H1 (cell line): ENCODE results near the gene GLYATL3. TPM values are rescaled to one million over a fixed set of nuclear protein-coding genes. Genes with fewer than 3 reads are reported as not detected.

ENCODE experiments used
- CTCF ChIA-PET: fragments of 300-600 bp; sonication (Branson Sonifier 250); formaldehyde crosslinking; loops from one replicate; lab custom pipeline; 2021; ENCODE audit not compliant: partially characterized antibody; lab: Charles Lee
- POLR2A ChIA-PET: fragments of 300-600 bp; sonication (Branson Sonifier 250); formaldehyde crosslinking; loops from one replicate; lab custom pipeline; 2021; ENCODE audit warnings: inconsistent platforms; ENCODE audit not compliant: partially characterized antibody; lab: Charles Lee
- DNase-seq, 2 experiments: peaks; one replicate each; pipeline versions ENCODE4 v3.0.0 to v3.0.0-alpha.2; 2010 to 2022; ENCODE audit warnings: low spot score in 2 of 2, low read depth in 1 of 2, mixed read lengths in 1 of 2
- FAIRE-seq: peaks from 2 replicates; lab custom pipeline; 2011; peaks lifted over from hg19 to GRCh38; lab: Jason Lieb, UNC
- H2AFZ ChIP-seq: 2 replicates; pipeline ENCODE4 v1.8.1; 2012; ENCODE audit warnings: low read length, inconsistent platforms
- H2AK5ac ChIP-seq: 2 replicates; pipeline ENCODE4 v1.6.1; 2013; ENCODE audit warnings: low read depth, low read length
- H2BK120ac ChIP-seq: replicated peaks from 2 replicates; pipeline ENCODE3; 2013; ENCODE audit warnings: low read depth, low read length, inconsistent platforms
- H2BK12ac ChIP-seq: 2 replicates; pipeline ENCODE4 v1.6.1; 2013; ENCODE audit warnings: low read depth, low read length
- H2BK15ac ChIP-seq: 2 replicates; pipeline ENCODE4 v1.6.1; 2013; ENCODE audit warnings: low read length
- H2BK20ac ChIP-seq: 2 replicates; pipeline ENCODE4 v1.6.1; 2013; ENCODE audit warnings: low read length
- H2BK5ac ChIP-seq: 2 replicates; pipeline ENCODE4 v1.6.1; 2013; ENCODE audit warnings: low read depth, low read length
- H3K14ac ChIP-seq: 2 replicates; pipeline ENCODE4 v1.6.1; 2013; ENCODE audit warnings: inconsistent platforms; ENCODE audit not compliant: insufficient read length
- H3K18ac ChIP-seq: 2 replicates; pipeline ENCODE4 v1.6.1; 2013; ENCODE audit warnings: low read length; ENCODE audit errors: extremely low read depth
- H3K23ac ChIP-seq: 2 replicates; pipeline ENCODE4 v1.6.1; 2013; ENCODE audit warnings: inconsistent platforms; ENCODE audit not compliant: insufficient read length
- H3K23me2 ChIP-seq: 2 replicates; pipeline ENCODE4 v1.6.1; 2013; ENCODE audit warnings: low read depth, low read length
- H3K27ac ChIP-seq: 2 replicates; pipeline ENCODE4 v1.6.1; 2011; ENCODE audit warnings: low read depth, low read length, inconsistent platforms
- H3K27me3 ChIP-seq, 4 experiments: replicated peaks in 1 of 4; 1 replicate in 1 of 4; 2 replicates in 3 of 4; pipeline versions ENCODE4 v1.6.1 to v1.8.1; 2011 to 2013; ENCODE audit warnings: low read length in 3 of 4, mild to moderate bottlenecking in 3 of 4, inconsistent platforms in 2 of 4, mixed read lengths in 2 of 4, moderate library complexity in 1 of 4; ENCODE audit not compliant: control insufficient read depth in 3 of 4, insufficient read depth in 3 of 4; ENCODE audit errors: extremely low read depth in 1 of 4
- H3K36me3 ChIP-seq, 4 experiments: 2 replicates each; pipeline versions ENCODE4 v1.6.1 to v1.8.1; 2011 to 2013; ENCODE audit warnings: mild to moderate bottlenecking in 4 of 4, low read length in 3 of 4, moderate library complexity in 2 of 4, control low read depth in 1 of 4, inconsistent platforms in 1 of 4; ENCODE audit not compliant: insufficient read depth in 4 of 4, control insufficient read depth in 2 of 4
- H3K4ac ChIP-seq: replicated peaks from 2 replicates; pipeline ENCODE3; 2013; ENCODE audit warnings: low read length, low read depth, mixed read lengths, inconsistent platforms; ENCODE audit not compliant: insufficient read length
- H3K4me1 ChIP-seq, 4 experiments: replicated peaks in 1 of 4; 1 replicate in 1 of 4; 2 replicates in 3 of 4; pipeline versions ENCODE4 v1.6.1 to v1.8.1; 2011 to 2013; ENCODE audit warnings: low read length in 3 of 4, inconsistent platforms in 2 of 4, mixed read lengths in 1 of 4; ENCODE audit not compliant: insufficient read depth in 4 of 4, control insufficient read depth in 3 of 4
- H3K4me2 ChIP-seq, 2 experiments: 2 replicates each; pipeline versions ENCODE4 v1.6.1 to v1.8.1; 2011 to 2013; ENCODE audit warnings: low read depth in 2 of 2, low read length in 2 of 2, control low read depth in 1 of 2, inconsistent platforms in 1 of 2, mild to moderate bottlenecking in 1 of 2; ENCODE audit not compliant: insufficient read depth in 1 of 2
- H3K4me3 ChIP-seq, 4 experiments: fragments of 200-600, 300-600 bp in 1 of 4; sonication (generic), shearing (Covaris generic), sonication (Bioruptor Twin) in 1 of 4; 2 replicates each; pipeline versions ENCODE4 v1.5.1 to v1.8.1; 2011 to 2016; ENCODE audit warnings: low read length in 4 of 4, low read depth in 3 of 4, control low read depth in 2 of 4, inconsistent platforms in 2 of 4, mild to moderate bottlenecking in 2 of 4, mixed read lengths in 1 of 4, moderate library complexity in 1 of 4; ENCODE audit not compliant: insufficient read depth in 2 of 4; ENCODE audit errors: extremely low read depth in 1 of 4
- H3K56ac ChIP-seq: replicated peaks from 2 replicates; pipeline ENCODE3; 2013; ENCODE audit warnings: low read depth, mild to moderate bottlenecking, mixed read lengths, low read length, inconsistent platforms; ENCODE audit not compliant: insufficient read length
- H3K79me1 ChIP-seq: 2 replicates; pipeline ENCODE4 v1.6.1; 2013; ENCODE audit warnings: low read depth, low read length, control low read depth
- H3K79me2 ChIP-seq, 2 experiments: 2 replicates each; pipeline versions ENCODE4 v1.6.1 to v1.8.1; 2012 to 2013; ENCODE audit warnings: low read length in 2 of 2, mild to moderate bottlenecking in 2 of 2, inconsistent platforms in 1 of 2; ENCODE audit not compliant: insufficient read depth in 2 of 2, control insufficient read depth in 1 of 2
- H3K9ac ChIP-seq, 4 experiments: replicated peaks in 1 of 4; 1 replicate in 1 of 4; 2 replicates in 3 of 4; pipeline versions ENCODE4 v1.6.1 to v1.8.1; 2011 to 2013; ENCODE audit warnings: low read depth in 3 of 4, low read length in 3 of 4, control low read depth in 2 of 4, mild to moderate bottlenecking in 2 of 4, moderate library complexity in 2 of 4, inconsistent platforms in 1 of 4; ENCODE audit errors: extremely low read depth in 1 of 4
- H3K9me3 ChIP-seq, 2 experiments: 2 replicates each; pipeline versions ENCODE4 v1.6.1 to v1.8.1; 2012 to 2013; ENCODE audit warnings: mild to moderate bottlenecking in 2 of 2, moderate library complexity in 2 of 2, control low read depth in 1 of 2, inconsistent platforms in 1 of 2, low read depth in 1 of 2, low read length in 1 of 2, mixed read lengths in 1 of 2; ENCODE audit not compliant: insufficient read depth in 2 of 2
- H4K20me1 ChIP-seq, 2 experiments: replicated peaks in 1 of 2; 2 replicates each; pipeline versions ENCODE3 to v1.8.1; 2011 to 2013; ENCODE audit warnings: inconsistent platforms in 2 of 2, low read length in 2 of 2, mild to moderate bottlenecking in 1 of 2; ENCODE audit not compliant: insufficient read depth in 2 of 2, control insufficient read depth in 1 of 2
- H4K5ac ChIP-seq: 2 replicates; pipeline ENCODE4 v1.6.1; 2013; ENCODE audit warnings: low read length, low read depth, mixed read lengths, inconsistent platforms; ENCODE audit not compliant: insufficient read length
- H4K8ac ChIP-seq: 2 replicates; pipeline ENCODE4 v1.8.0; 2013; ENCODE audit warnings: mild to moderate bottlenecking, moderate library complexity, low read length, inconsistent platforms; ENCODE audit not compliant: insufficient read depth; ENCODE audit errors: extremely low read depth
- H4K91ac ChIP-seq: replicated peaks from 2 replicates; pipeline ENCODE3; 2013; ENCODE audit warnings: low read length, mixed read lengths, inconsistent platforms; ENCODE audit not compliant: insufficient read length
- BACH1 ChIP-seq: IDR thresholded peaks from 2 replicates; pipeline ENCODE4 v1.6.1; 2012; ENCODE audit warnings: low read length, improper control_type of control experiment
- CTCF ChIP-seq, 3 experiments: IDR thresholded peaks; 1 replicate in 2 of 3; 2 replicates in 1 of 3; pipeline versions ENCODE4 v1.5.1 to v1.6.1; 2011; ENCODE audit warnings: low read length in 3 of 3, mild to moderate bottlenecking in 3 of 3, inconsistent platforms in 2 of 3, low read depth in 1 of 3, moderate library complexity in 1 of 3; ENCODE audit not compliant: insufficient read depth in 1 of 3; ENCODE audit errors: control extremely low read depth in 1 of 3
- RAD21 ChIP-seq, 2 experiments: IDR thresholded peaks in 1 of 2; conservative IDR thresholded peaks in 1 of 2; 2 replicates each; pipeline ENCODE4 v1.6.1; 2011; ENCODE audit warnings: low read depth in 2 of 2, low read length in 2 of 2, improper control_type of control experiment in 1 of 2, inconsistent platforms in 1 of 2, mild to moderate bottlenecking in 1 of 2, moderate library complexity in 1 of 2
- SP1 ChIP-seq: IDR thresholded peaks from 2 replicates; pipeline ENCODE4 v1.6.1; 2011; ENCODE audit warnings: low read depth, low read length
- TEAD4 ChIP-seq: IDR thresholded peaks from 2 replicates; pipeline ENCODE4 v1.6.1; 2012; ENCODE audit warnings: low read depth, low read length, inconsistent platforms, mixed read lengths
- WGBS, 2 experiments: shearing (Covaris generic) in 1 of 2; methylation state at CpG; one replicate each; pipeline versions ENCODE4 v1.1.6 to v1.1.7; 2013 to 2015; ENCODE audit warnings: low lambda C conversion rate in 2 of 2, mixed read lengths in 2 of 2, inconsistent platforms in 1 of 2, low coverage in 1 of 2, missing lambda C conversion rate in 1 of 2; ENCODE audit not compliant: insufficient replicate concordance in 2 of 2, insufficient coverage in 1 of 2, insufficient read length in 1 of 2; ENCODE audit errors: extremely low coverage in 1 of 2, missing lambda C conversion rate in 1 of 2; 5-methylcytosine and 5-hydroxymethylcytosine counted together
- polyA plus RNA-seq, 7 experiments: library from polyadenylated mRNA; depleted of rRNA in 3 of 7; stranded (reverse) in 5 of 7; unstranded in 2 of 7; fragments of >200 nt in 5 of 7; fragments of 200-250 nt in 2 of 7; gene quantifications; 1 replicate in 5 of 7; 2 replicates in 1 of 7; 4 replicates in 1 of 7; pipeline versions ENCODE4 v1.2.1 to v1.2.3, GENCODE V29; 2011 to 2013; ENCODE audit warnings: missing spikeins in 2 of 7, mixed read lengths in 2 of 7
- total RNA-seq: library from RNA; stranded (reverse); fragmentation: NEBNext Ultra II Directional; extraction: Animal tissue kit (Norgen Biotek cat#: 25700); gene quantifications from 2 replicates; pipeline ENCODE4 v1.2.1, GENCODE V29; 2021

Gene GLYATL3
- total and polyA plus RNA-seq, 2 of the 8 experiments (the other 6 are each of a cell fraction or from before 2014, with no cell fraction given): not detected

GRCh38 chr6:49531774-49532569 is 32.2 kb downstream of the GLYATL3 start:
- Histone ChIP-seq H3K27ac (no peak overlapping the region), H4K5ac (no peak overlapping the region), H2BK12ac (no peak overlapping the region), H3K4me2 (no peak overlapping the region), H3K9ac (no peak overlapping the region), H3K4ac (no peak overlapping the region), H4K20me1 (no peaks in the 10 kb centered on the region), H3K14ac (no peak overlapping the region), H2BK5ac (no peak overlapping the region), H4K8ac (no peak overlapping the region), H3K18ac (no peak overlapping the region), H3K4me1 (peaks cover 0 to 5% (median 2%) of the 10 kb centered on the region in 4 experiments; a peak in 1 of 7 replicates), H3K4me3 (no peak overlapping the region), H3K56ac (no peak overlapping the region), H3K36me3 (no peaks in the 10 kb centered on the region), H2BK15ac (no peak overlapping the region), H3K23ac (no peak overlapping the region), H3K79me1 (no peaks in the 10 kb centered on the region), H2AK5ac (no peak overlapping the region), H3K9me3 (no peaks in the 10 kb centered on the region), H2BK120ac (no peak overlapping the region), H3K79me2 (no peaks in the 10 kb centered on the region), H2BK20ac (no peak overlapping the region), H2AFZ (no peak overlapping the region), H3K23me2 (no peaks in the 10 kb centered on the region), H3K27me3 (no peaks in the 10 kb centered on the region), H4K91ac (no peak overlapping the region)
- ChIA-PET CTCF (interaction anchor here (0.5 to 4.5 kb wide), 39 partner anchors 8 to 1801 kb away, joined by 3 to 43 read pairs (median 4); partner anchors contain the start of gene C6orf141), POLR2A (no interaction called here)
- peak; percentile 66 for FAIRE-seq
- DNase-seq: no peak
- no peak for TF ChIP-seq SP1
- no peak for TF ChIP-seq BACH1
- TF ChIP-seq RAD21 (IDR thresholded peaks at IDR 0.05 in 1 of 2, conservative IDR thresholded peaks at IDR 0.05 in 1 of 2; ENCODE audit: low read depth in 2 of 2, low read length in 2 of 2): peak in 1 of 2 experiments; percentile 71
- peak in 2 of 3 experiments; percentile 65 to 94; a peak in 2 of 4 replicates for TF ChIP-seq CTCF (IDR thresholded peaks at IDR 0.05; ENCODE audit: control extremely low read depth in 1 of 3, insufficient read depth in 1 of 3, low read depth in 1 of 3, low read length in 3 of 3)
- no peak for TF ChIP-seq TEAD4
- WGBS, 2 experiments: 26% methylated on average over 3 of the region's 3 CpGs; no CpG with 5 or more reads in 1 of the 2 experiments
